ENCODE results near the gene PRDM16.

GRCh38 chr1:3363023-3363422 is 294.0 kb downstream of the PRDM16 start:
- no peak for TF ChIP-seq BHLHE40 (IDR thresholded peaks at IDR 0.05; ENCODE audit: low read depth, low read length)
- TF ChIP-seq CTCF (conservative IDR thresholded peaks at IDR 0.05; ENCODE audit: low read depth, low read length) = no peak
- no peak for TF ChIP-seq NFE2L2 (IDR thresholded peaks at IDR 0.05; ENCODE audit: low read depth, low read length)
- TF ChIP-seq POLR2A (IDR thresholded peaks at IDR 0.05; ENCODE audit: low read depth, low read length) = no peak
- no peak for TF ChIP-seq RFX5 (IDR thresholded peaks at IDR 0.05; ENCODE audit: low read depth, low read length)
- no peak for TF ChIP-seq SMC3 (IDR thresholded peaks at IDR 0.05; ENCODE audit: low read depth, low read length)
- TF ChIP-seq RCOR1 (IDR thresholded peaks at IDR 0.05; ENCODE audit: insufficient replicate concordance, low read length) = no peak
- no peak for TF ChIP-seq RAD21 (IDR thresholded peaks at IDR 0.05; ENCODE audit: low read length)
- no peak for TF ChIP-seq CEBPB (IDR thresholded peaks at IDR 0.05; ENCODE audit: low read depth, low read length)
- no peak for TF ChIP-seq USF2 (IDR thresholded peaks at IDR 0.05; ENCODE audit: low read depth, low read length)
- no peak for TF ChIP-seq ELK1 (IDR thresholded peaks at IDR 0.05; ENCODE audit: borderline replicate concordance, low read depth, low read length)
